HG02840 (cell line): ENCODE measurements around the gene KPNA6.
"Not testable (repeated sequence)": the region's sequence is repeated elsewhere in the genome, so short reads cannot be mapped to it uniquely, and the experiment has no call there.

ENCODE experiments used
- ATAC-seq: cut with Tn5 transposase; IDR thresholded peaks from one replicate; pipeline ENCODE4 v1.9.1; 2021; ENCODE audit warnings: mild to moderate bottlenecking, moderate library complexity, moderate number of reproducible peaks; ENCODE audit not compliant: unreplicated experiment, low FRiP score

The KPNA6 gene

DNA sequence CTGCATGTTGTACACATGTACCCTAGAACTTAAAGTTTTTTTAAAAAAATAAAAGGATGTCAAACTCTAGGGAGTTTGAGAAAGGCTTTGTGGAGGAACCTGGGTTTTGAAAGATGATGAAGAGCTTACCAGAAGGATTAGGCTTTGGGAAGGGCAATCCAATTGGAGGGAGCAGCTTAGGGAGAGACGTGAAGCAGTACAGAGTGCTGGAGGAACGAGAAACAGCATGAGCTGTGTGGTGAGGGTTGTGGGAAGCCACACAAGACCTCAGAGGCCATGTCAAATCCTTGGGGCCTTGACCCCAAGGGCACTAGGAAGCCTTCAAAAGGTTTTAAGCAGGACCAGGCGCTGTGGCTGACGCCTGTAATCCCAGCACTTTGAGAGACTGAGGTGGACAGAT, 8.4 kb upstream of the KPNA6 start:
- ATAC-seq, result no peak

DNA sequence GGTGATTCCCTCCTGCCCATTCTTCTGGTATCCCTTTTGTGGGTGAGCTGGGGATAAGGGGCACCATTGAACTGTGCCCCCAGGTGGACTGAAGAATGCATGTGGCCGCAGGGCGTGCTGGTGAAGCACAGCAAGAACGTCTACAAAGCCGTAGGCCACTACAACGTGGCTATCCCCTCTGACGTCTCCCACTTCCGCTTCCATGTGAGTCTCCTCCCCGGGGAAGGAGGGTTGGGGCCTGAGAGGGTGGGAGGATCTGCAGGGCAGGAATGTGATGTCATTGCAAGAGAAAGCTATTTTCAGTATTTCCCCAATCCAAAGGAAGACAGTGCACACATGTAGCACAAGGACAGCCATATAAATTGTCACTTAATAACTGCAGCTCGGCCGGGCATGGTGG, 7.5 kb upstream of the KPNA6 start:
- ATAC-seq, result no peak

DNA sequence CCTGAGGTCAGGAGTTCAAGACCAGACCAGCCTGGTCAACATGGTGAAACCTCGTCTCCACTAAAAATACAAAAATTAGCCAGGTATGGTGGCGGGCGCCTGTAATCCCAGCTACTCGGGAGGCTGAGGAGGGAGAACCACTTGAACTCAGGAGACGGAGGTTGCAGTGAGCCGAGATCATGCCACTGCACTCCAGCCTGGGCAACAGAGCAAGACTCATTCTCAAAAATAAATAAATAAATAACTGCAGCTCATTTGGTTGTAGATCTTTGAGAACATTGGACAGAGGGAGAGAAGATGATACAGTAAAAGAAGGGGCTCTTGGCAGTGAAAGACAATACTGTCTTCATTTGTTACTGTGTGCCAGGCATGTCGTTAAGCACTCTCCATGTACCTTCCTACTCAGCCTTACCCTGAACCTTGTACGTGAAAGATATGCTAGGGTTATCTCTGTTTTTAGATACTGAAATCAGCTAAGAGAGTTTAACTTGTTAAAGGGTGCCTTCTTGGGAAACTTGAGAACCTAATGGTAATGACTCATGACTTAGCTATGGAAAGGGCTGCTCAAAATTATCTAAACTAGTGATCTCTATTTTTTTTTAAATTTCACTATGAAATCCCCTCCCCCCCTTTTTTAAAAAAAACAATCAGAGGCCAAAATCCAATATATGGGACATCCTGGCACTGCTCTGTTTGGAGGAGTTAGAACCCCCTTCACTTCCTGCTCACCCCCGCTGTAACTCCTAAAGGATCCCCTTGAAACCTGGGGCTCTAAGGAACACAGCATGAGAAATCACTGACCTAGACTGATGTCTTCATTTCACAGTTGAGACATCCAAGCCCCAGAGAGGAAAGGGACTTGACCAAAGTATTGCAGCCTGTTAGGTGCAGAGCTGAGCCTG, 6.8 kb upstream of the KPNA6 start:
- ATAC-seq, result no peak

DNA sequence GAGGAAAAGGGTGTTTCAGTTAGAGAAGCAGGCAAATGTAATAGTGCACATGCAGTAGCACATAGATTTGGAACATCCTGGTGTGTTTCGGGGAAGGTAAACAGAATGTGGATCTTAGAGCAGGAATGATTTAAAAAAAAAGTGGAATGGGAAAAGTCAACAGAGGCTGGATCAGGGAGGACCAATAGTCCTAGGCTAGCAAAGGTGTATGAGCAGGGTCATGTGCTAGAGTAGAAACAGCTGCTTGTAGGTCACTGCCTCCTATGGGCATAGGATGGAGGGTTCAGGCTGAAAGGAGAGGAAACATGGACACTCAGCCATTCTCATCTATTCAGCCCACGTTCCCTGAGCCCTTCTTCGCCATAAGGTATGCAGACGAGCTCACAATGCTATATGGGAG, 3.7 kb upstream of the KPNA6 start:
- no peak for ATAC-seq

DNA sequence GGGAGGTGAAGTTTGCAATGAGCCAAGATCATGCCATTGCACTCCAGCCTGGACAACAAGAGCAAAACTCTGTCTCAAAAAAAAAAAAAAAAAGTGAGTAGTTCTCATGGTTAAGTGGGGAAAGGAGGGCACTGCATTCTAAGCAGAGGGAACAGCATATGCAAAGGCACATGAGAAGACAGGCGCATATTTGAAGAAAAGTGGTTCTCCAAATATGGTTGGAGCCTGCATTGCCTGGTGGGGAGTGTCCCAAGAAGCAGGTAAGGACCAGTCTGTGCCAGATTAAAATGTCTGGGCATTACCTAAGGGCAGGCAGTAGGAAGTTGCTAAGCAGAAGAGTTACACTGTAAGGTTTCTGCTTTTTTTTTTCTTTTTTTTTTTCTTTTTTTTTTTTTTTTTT, 2.5 kb upstream of the KPNA6 start:
- ATAC-seq, result no peak

DNA sequence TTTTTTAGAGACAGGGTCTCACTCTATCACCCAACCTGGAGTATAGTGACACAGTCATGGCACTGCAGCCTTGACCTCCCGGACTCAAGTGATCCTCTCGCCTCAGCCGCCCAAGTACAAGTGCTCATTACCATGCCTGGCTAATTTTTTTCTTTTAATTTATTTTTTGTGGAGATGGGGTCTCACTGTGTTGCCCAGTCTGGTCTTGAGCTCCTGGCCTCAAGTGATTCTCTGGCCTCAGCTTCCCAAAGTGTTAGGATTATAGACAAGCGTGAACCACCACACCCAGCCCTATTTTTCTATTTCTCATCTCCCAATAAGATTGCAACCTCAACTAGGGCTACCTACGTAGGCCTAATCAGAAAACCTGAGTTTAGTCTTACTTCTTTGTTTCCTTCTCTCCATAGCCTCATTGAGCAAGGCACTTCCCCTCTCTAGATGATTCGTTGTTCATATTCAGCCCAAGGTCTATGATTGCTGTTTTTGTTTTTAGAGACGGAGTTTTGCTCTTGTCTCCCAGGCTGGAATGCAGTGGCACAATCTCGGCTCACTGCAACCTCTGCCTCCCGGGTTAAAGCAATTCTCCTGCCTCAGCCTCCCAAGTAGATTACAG, 1.1 kb upstream of the KPNA6 start:
- ATAC-seq, result no peak

DNA sequence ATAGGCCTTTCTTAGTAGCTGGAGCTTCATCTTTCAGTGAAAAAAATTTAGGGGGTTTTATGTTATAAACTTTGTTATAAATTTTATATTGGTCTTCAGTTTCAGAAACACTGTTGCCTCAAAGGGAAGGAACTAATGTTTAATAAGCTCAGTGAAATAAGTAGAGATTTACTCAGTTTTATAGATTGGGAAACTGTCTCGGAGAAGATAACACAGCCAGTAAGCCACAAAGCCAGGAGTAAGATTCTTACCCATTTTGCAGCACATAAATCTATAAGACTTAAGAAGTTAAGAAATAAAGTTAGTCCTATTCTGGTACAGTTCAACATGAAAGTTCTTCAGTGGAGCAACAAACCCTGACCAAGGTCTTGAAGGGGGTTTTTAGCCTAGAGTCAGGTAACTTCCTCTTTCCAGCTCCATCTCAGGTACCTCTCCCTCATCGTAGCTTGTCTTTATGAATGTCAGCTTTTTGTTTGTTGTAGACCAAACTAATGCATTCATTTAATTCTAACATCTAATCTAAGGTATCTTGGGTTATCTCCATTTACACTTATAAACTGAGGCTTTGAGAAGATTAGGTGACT, 3.3 kb downstream of the KPNA6 start:
- no peak for ATAC-seq

GRCh38 chr1:32111789-32112188, 3.9 kb downstream of the KPNA6 start:
- ATAC-seq, result no peak

DNA sequence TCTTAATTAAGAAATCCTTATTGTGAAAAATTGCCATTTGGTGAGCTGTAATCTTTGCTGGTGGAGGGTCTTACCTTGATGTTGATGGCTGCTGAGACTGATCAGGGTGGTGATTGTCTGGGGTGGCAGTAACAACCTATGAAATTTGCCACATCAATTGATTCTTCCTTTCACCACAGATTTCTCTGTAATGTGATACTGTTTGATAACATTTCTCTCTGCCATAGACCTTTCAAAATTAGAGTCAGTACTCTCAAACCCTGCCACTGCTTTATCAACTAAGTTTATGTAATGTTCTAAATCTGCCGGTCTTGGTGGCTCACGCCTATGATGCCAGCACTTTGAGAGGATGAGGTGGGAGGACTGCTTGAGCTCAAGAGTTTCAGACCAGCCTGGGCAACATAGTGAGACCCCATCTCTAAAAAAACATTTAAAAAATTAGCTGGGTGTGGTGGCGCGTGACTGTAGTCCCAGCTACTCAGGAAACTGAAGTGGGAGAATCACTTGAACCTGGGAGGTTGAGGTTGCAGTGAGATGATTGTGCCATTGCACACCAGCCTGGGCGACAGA, 5.0 kb downstream of the KPNA6 start:
- ATAC-seq, result no peak

DNA sequence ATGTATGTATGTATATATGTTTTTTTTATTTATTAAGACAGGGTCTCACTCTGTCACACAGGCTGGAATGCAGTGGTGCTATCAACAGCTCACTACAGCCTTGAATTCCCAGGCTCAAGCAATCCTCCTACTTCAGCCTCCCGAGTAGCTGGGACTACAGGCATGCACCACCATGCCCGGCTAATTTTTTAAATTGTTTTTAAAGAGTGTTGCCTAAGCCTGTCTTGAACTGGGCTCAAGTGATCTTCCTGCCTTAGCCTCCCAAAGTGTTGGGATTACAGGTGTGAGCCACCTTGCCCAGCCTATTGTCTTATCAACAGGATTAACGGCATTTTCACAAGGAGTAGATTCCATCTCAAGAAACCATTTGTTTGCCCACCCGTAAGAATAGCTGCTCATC, 5.6 kb downstream of the KPNA6 start:
- not testable (repeated sequence) for ATAC-seq

DNA sequence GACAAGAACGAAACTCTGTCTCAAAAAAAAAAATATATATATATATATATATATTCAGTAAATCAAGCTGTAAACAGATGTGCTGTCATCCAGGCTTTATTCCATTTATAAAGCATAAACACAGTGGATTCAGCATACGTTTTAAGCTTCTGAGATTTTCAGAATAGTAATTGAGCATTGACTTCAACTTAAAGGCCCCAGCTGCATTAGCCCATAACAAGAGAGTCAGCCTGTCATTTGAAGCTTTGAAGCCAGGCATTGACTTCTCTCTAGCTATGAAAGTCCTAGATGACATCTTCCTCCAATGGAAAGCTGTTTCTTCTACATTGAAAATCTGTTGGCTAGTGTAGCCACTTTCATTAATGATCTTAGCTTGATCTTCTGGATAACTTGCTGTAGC, 6.6 kb downstream of the KPNA6 start:
- no peak for ATAC-seq

DNA sequence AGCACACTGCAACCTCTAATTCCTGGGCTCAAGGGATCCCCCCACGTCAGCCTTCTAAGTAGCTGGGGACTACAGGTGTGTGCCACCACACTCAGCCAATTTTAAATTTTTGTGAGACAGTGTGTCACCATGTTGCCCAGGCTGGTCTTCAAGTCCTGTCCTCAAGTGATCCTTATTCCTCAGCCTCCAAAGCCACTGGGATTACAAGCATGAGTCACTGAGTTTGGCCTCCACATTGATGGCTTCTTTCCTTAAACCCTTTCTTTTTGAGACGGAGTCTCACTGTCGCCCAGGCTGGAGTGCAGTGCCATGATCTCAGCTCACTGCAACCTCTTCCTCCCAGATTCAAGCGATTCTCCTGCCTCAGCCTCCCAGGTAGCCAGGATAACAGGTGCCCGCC, 7.6 kb downstream of the KPNA6 start:
- ATAC-seq, result no peak

DNA sequence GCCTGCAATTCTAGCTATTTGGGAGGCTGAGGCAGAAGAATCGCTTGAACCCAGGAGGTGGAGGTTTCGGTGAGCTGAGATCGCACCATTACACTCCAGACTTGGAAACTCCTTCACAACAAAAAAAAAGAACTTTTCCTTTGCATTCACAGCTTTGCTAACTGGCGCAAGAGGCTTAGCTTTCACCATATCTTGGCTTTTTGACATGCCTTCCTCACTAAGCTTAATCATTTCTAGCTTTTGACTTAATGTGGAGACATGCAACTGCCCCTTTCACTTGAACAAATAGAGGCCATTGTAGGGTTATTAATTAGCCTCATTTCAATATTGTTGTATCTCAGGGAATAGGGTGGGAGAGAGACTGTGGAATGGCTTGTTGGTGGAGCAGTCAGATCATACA, 8.7 kb downstream of the KPNA6 start:
- ATAC-seq, result no peak

- ATAC-seq, result no peak
These were observed 14.3 kb downstream of the KPNA6 start for GRCh38 chr1:32122151-32122550.

DNA sequence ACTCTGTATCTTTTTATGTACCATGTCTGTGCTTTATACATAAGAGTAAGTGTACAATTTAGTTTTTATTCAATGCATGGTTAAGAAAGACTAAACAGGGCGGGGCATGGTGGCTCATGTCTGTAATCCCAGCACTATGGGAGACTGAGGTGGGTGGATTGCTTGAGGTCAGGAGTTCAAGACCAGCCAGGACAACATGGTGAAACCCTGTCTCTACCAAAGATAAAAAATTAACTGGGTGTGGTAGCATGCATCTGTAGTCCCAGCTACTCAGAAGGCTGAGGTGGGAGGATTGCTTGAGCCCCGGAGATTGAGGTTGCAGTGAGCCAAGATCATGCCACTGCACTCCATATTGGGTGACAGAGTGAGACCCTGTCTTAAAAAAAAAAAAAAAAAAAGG, 15.5 kb downstream of the KPNA6 start:
- ATAC-seq, result not testable (repeated sequence)

DNA sequence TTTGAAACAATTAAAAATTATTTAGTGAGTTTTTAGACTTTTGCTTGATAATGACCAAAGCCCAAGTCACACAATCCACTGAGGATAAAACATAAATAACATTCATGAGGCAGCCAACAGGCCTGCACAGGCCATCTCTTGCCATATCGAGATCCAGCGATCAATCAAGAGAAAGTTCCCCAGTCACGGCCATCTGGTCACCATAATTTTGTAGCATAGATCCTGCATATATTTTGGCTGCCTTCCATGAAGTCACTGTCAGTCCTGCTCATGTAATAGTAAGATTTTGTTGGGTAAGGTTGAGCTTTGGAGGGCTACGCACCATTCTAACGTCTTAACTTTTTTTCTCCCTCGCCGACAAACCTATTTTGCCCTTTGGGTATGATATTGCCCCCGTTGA, 17.5 kb downstream of the KPNA6 start:
- no peak for ATAC-seq

DNA sequence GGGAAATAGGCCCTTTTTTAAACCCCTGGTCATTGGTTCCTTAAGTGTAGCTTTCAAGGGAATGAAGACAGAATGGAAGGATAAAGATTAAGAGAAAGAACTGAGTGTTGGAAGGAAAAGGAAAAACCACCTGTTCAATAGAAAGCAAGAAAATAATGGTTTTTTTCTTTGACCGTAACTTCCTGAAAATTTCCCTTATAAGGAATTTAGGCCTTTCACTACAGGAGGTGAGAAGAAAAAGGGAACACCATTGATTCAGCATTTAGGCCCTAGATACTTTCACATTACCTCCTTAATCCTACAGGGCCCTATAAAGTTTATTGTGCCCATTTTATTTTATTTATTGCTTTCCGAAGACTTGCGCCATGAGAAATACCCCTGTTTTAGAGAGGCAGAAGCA, 18.9 kb downstream of the KPNA6 start:
- ATAC-seq, result no peak

DNA sequence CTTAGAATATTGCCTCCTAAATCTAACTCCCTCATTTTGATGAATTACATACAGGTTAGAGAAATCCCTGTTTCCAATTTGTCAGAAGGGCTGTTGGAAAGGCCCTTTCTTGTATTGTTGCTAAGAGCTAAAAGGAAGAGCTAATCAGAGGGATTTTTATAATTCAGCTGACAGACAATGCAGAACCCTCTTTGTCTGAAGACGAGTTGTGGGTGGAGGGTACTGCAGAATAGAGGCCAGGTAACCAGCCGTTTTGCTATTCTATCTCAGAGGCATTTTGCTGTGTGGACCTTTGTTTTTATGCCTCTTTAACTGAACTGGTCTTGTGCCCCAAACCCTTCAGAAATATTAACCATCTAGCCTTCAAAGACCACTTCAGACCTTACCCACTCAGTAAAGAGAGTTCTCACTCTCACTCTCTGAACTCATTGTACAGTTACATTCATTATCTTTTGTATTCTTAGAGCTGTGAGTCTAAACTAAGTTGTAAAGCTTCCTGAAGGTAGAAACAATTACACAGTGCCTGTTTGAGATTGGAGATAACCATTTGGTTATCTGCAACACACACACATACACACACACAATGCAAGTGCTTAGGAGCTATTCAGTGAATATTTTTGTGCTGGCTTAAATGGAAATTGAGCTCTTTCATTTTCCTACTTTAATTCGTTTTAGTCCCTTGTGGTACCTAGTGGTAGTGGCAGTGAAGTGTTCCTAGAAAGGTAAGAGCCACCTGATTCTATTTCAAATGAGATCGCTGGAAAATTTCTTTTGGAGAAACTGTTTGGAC, 19.7 kb downstream of the KPNA6 start:
- ATAC-seq, result no peak

DNA sequence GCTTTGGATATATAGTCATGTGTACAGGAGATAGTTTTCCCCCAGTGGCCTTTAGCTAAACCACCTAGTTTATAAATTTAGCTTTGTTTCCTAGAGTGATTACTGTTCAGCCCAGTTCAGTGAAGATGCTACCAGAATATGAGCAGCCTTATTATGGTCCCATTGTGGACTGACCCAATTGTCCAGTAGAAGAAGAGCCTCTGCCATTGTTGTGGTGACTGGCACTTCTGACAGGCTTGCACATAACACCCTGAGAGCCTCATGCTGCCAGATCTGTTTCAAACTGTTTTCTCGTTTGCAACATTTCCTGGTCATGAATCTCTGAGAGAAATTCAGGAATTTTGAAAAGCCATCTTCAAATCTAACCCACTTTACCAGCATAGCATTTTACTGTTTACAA, 20.6 kb downstream of the KPNA6 start:
- no peak for ATAC-seq

DNA sequence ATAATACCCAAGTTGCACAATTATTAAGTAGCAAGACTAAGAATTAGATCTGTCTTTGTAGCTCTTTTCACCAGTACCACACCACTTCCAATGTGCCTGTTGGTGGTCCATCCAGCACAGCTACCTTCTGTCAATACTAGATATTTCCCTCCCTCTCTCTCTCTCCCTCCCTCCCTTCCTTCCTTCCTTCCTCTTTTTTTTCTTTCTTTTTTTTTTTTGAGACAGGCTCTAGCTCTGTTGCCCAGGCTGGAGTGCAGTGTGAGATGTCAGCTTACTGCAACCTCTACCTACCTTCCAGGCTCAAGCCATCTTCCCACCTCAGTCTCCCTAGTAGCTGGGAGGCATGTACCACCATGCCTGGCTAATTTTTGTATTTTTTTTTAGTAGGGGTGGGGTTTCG, 21.1 kb downstream of the KPNA6 start:
- ATAC-seq, result no peak

DNA sequence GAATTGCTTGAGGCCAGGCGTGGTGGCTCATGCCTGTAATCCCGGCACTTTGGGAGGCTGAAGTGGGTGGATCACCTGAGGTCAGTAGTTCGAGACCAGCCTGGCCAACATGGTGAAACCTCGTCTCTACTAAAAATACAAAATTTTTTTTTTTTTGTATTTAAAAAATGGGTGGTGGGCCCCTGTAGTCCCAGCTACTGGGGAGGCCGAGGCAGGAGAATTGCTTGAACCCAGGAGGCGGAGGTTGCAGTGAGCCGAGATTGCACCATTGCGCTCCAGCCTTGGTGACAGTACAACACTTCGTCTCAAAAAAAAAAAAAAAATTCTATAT, 26.1 kb downstream of the KPNA6 start:
- ATAC-seq, result not testable (repeated sequence)
